ENCODE results near the gene BACE2. TPM values are rescaled to one million over a fixed set of nuclear protein-coding genes. Genes with fewer than 3 reads are reported as not detected.
A peak's percentile ranks its signal among the peaks of the same experiment; 100 is the strongest.
"Not testable (repeated sequence)": the region's sequence is repeated elsewhere in the genome, so short reads cannot be mapped to it uniquely, and the experiment has no call there.

The BACE2 gene
- total RNA-seq, 1 experiment from 2014 or later = 14.2 TPM

DNA sequence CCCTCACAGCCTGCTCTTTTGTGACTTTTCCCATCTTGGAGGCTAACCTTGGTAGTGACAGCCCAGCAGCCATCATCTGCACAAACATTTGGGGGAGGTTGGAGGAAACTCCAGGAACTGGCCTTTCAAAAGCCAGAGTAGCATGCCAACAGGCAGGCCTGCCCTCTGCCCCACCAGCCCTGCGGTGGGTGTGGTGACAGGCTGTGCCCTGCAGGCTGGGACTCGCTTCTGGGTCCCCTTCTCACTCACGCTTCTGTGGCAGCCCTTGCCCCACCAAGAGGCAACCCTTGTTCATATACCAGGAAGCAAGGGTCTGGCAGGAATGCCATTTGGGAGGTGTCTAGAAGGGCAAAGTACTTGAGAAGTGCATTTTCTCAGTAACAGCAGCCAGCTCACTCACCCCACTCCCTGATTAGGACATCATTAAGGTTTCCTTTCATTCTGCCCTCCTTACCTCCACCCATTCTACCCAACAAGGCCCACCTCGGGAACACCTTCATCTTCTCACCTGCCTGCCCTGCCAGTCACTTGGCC, 127.8 kb downstream of the BACE2 start:
- no peaks in the 10 kb centered on the region for H3K27me3 ChIP-seq (ENCODE audit: control insufficient read depth, insufficient read depth, low read length)
- H3K36me3 ChIP-seq (replicated peaks; ENCODE audit: control insufficient read depth, insufficient read depth, low read length) = no peaks in the 10 kb centered on the region
- DNase-seq = no peak
- no peak overlapping the region for H3K4me3 ChIP-seq (ENCODE audit: insufficient read depth, low read depth, low read length)

- no peak overlapping the region for H3K4me3 ChIP-seq (ENCODE audit: insufficient read depth, low read depth, low read length)
- no peak for DNase-seq
- H3K27me3 ChIP-seq (ENCODE audit: control insufficient read depth, insufficient read depth, low read length) = no peaks in the 10 kb centered on the region
- no peaks in the 10 kb centered on the region for H3K36me3 ChIP-seq (replicated peaks; ENCODE audit: control insufficient read depth, insufficient read depth, low read length)
These were observed 135.0 kb downstream of the BACE2 start for GRCh38 chr21:41302976-41303375.

GRCh38 chr21:41304068-41304720, 136.2 kb downstream of the BACE2 start:
- no peaks in the 10 kb centered on the region for H3K36me3 ChIP-seq (replicated peaks; ENCODE audit: control insufficient read depth, insufficient read depth, low read length)
- DNase-seq = peak; percentile 35
- H3K4me3 ChIP-seq (ENCODE audit: insufficient read depth, low read depth, low read length) = no peak overlapping the region
- H3K27me3 ChIP-seq (ENCODE audit: control insufficient read depth, insufficient read depth, low read length) = no peaks in the 10 kb centered on the region

DNA sequence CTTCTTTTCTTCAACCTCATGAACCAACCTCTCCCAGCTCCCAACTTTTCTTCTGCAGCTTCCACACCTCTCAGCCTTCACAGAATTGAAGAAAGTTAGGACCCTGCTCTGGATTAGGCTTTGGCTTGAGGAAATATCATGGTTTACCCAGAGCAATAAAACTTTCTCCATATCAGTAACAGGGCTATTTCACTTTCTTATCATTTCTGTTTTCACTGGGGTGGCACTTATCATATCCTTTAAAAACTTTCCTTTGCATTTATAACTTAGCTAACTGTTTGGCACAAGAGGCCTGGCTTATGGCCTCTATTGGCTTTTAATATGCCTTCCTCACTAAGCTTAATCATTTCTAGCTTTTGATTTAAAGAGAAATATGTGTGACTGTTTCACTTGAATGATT, 139.3 kb downstream of the BACE2 start:
- Histone ChIP-seq H3K4me3 (ENCODE audit: insufficient read depth, low read depth, low read length) (no peak overlapping the region), H3K36me3 (replicated peaks; ENCODE audit: control insufficient read depth, insufficient read depth, low read length) (no peaks in the 10 kb centered on the region), H3K27me3 (ENCODE audit: control insufficient read depth, insufficient read depth, low read length) (no peaks in the 10 kb centered on the region; the same call in 1 of the 2 replicates)
- no peak for DNase-seq

DNA sequence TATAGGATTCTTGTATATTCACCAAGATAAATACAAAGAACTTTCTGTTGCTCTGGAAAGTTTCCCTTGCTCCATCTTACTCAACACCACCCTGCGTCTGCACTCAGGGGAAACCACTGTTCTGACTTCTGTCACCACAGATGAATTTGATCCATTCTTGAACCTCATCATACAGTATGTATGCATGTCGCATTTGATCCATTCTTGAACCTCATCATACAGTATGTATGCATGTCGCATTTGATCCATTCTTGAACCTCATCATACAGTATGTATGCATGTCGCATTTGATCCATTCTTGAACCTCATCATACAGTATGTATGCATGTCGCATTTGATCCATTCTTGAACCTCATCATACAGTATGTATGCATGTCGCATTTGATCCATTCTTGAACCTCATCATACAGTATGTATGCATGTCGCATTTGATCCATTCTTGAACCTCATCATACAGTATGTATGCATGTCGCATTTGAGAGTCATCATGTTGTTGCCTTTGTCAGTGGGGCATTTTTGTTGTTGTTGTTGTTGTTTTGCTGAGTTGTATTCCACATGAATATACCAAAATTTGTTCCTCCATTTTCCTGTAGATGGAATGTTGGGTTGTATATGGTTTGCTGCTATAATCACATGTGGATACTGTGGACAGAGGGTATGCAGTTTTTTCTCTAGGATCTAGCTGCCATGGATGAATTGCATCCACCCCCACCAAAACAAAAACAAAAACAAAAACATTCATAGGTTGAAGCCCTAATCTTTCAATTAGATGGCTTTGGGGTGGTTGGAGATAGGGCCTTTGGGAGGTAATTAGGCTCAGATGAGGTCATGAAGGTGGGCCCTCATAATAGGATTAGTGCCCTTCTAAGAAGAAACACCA, 145.6 kb downstream of the BACE2 start:
- H3K36me3 ChIP-seq (replicated peaks; ENCODE audit: control insufficient read depth, insufficient read depth, low read length); DNase-seq; H3K4me3 ChIP-seq (ENCODE audit: insufficient read depth, low read depth, low read length): not testable (repeated sequence)
- H3K27me3 ChIP-seq (ENCODE audit: control insufficient read depth, insufficient read depth, low read length) = peaks cover 19% of the 10 kb centered on the region

DNA sequence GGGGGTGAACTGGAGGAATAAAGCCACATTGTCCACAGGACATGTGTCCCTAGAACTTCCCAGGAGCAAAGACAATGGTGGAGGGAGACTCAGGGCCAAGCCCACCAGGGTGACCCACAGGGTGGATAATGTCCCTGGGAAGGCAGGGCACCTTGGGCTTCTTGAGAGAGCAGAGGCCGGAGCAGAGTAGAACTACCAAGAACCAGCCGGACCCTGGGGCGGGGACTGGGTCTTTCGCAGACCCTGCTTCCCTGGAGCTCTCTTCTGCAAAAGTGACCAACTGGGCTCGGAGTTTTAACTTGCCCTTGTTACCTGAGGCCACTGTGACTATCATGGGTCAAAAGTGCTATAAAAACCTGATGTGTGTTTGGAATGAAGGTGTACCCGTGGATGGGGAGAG, 147.8 kb downstream of the BACE2 start:
- Histone ChIP-seq H3K36me3 (replicated peaks; ENCODE audit: control insufficient read depth, insufficient read depth, low read length) (no peaks in the 10 kb centered on the region), H3K27me3 (ENCODE audit: control insufficient read depth, insufficient read depth, low read length) (peaks cover 19% of the 10 kb centered on the region), H3K4me3 (ENCODE audit: insufficient read depth, low read depth, low read length) (no peak overlapping the region)
- DNase-seq = no peak

GRCh38 chr21:41316200-41317062, 148.5 kb downstream of the BACE2 start, which contains the start of gene FAM3B:
FAM3B (plus strand) TSS chr21:41316801; CDS start chr21:41316880, 79 bp downstream.
- Histone ChIP-seq H3K27me3 (ENCODE audit: control insufficient read depth, insufficient read depth, low read length) (peaks cover 19% of the 10 kb centered on the region), H3K4me3 (ENCODE audit: insufficient read depth, low read depth, low read length) (peak within 1 kb of the TSS; percentile 56), H3K36me3 (replicated peaks; ENCODE audit: control insufficient read depth, insufficient read depth, low read length) (no peaks in the 10 kb centered on the region)
- peak; percentile 93 for DNase-seq

DNA sequence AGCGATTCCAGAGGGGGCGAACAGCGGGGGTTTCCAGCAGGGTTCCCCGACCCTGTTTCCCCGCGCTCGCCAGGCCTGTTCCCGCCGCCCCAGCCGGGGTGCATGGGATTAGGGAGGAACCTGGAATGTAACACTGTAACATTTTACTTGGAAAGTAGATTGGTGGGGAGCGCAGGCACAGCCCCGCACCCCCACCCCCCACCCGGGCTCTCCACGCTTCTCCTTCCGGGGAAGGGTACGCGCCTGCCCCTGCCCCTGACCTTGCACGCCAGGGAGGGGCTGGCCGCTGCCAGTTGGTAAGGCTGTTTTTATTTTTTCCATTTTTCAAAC, 149.1 kb downstream of the BACE2 start:
- peaks cover 19% of the 10 kb centered on the region for H3K27me3 ChIP-seq (ENCODE audit: control insufficient read depth, insufficient read depth, low read length)
- DNase-seq = no peak
- H3K4me3 ChIP-seq (ENCODE audit: insufficient read depth, low read depth, low read length) = peak overlapping the region; percentile 56
- H3K36me3 ChIP-seq (replicated peaks; ENCODE audit: control insufficient read depth, insufficient read depth, low read length) = no peaks in the 10 kb centered on the region

- Histone ChIP-seq H3K36me3 (replicated peaks; ENCODE audit: control insufficient read depth, insufficient read depth, low read length) (no peaks in the 10 kb centered on the region), H3K27me3 (ENCODE audit: control insufficient read depth, insufficient read depth, low read length) (peaks cover 19% of the 10 kb centered on the region), H3K4me3 (ENCODE audit: insufficient read depth, low read depth, low read length) (peak overlapping the region; percentile 56; the same call in 1 of the 2 replicates)
- DNase-seq = peak; percentile 35
These were observed 149.5 kb downstream of the BACE2 start for GRCh38 chr21:41317458-41317857.

- Histone ChIP-seq H3K36me3 (replicated peaks; ENCODE audit: control insufficient read depth, insufficient read depth, low read length) (no peaks in the 10 kb centered on the region), H3K27me3 (ENCODE audit: control insufficient read depth, insufficient read depth, low read length) (peaks cover 19% of the 10 kb centered on the region), H3K4me3 (ENCODE audit: insufficient read depth, low read depth, low read length) (no peak overlapping the region)
- DNase-seq = no peak
These were observed 150.3 kb downstream of the BACE2 start for GRCh38 chr21:41318218-41318617.

- Histone ChIP-seq H3K36me3 (replicated peaks; ENCODE audit: control insufficient read depth, insufficient read depth, low read length) (no peaks in the 10 kb centered on the region), H3K4me3 (ENCODE audit: insufficient read depth, low read depth, low read length) (no peak overlapping the region), H3K27me3 (ENCODE audit: control insufficient read depth, insufficient read depth, low read length) (peaks cover 19% of the 10 kb centered on the region)
- DNase-seq = no peak
These were observed 151.3 kb downstream of the BACE2 start for GRCh38 chr21:41319273-41319672.

DNA sequence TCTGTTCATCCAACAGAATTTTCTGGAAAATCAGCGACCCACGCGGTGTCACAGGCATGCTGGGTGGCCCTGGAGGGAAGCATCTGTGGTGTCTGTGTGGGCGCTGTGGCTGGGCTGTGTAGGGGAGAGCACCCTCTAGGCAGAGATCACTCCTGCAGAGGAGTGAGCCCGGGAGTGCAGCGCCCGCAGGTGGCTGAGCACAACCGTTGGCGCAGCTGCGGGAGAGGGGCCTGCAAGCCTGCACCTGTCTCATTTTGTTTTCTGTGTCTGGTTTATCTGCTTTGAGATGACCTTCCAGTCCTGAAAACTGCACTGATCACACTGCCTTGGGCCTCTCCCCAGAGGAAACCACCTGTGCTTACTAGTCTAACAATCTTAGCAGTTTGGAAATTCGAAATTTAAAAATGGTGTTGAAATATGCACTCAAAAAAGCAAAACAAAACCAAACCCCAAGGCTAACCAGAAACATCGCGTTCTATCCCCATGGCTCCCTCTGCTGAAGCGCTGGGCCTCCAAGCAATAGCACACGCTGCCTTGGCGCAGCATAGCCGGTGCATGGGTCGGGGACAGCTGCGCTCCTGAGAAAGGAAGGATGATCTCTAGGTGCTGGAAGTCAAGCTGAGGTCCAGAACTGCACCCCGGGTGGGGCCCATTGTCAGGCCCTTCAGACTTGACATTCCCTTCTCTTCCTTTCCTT, 153.4 kb downstream of the BACE2 start:
- Histone ChIP-seq H3K4me3 (ENCODE audit: insufficient read depth, low read depth, low read length) (no peak overlapping the region), H3K36me3 (replicated peaks; ENCODE audit: control insufficient read depth, insufficient read depth, low read length) (no peaks in the 10 kb centered on the region), H3K27me3 (ENCODE audit: control insufficient read depth, insufficient read depth, low read length) (peaks cover 12% of the 10 kb centered on the region)
- no peak for DNase-seq

- Histone ChIP-seq H3K4me3 (ENCODE audit: insufficient read depth, low read depth, low read length) (no peak overlapping the region), H3K27me3 (ENCODE audit: control insufficient read depth, insufficient read depth, low read length) (peaks cover 7% of the 10 kb centered on the region; the same call in 1 of the 2 replicates), H3K36me3 (replicated peaks; ENCODE audit: control insufficient read depth, insufficient read depth, low read length) (no peaks in the 10 kb centered on the region)
- no peak for DNase-seq
These were observed 154.0 kb downstream of the BACE2 start for GRCh38 chr21:41321908-41322495.
